ENCODE results near the gene FAM98C.

GRCh38 chr19:38389101-38389925, 13.6 kb upstream of the FAM98C start:
- no peak for TF ChIP-seq POLR2A (IDR thresholded peaks at IDR 0.05; ENCODE audit: extremely low read depth, insufficient read length)
- TF ChIP-seq CTCF (IDR thresholded peaks at IDR 0.05; ENCODE audit: low read depth, low read length): no peak
